SJSA1 (cell line): ENCODE data around the gene ZRANB1. TPM values are rescaled to one million over a fixed set of nuclear protein-coding genes. Genes with fewer than 3 reads are reported as not detected.
A peak's percentile ranks its signal among the peaks of the same experiment; 100 is the strongest.
"Not testable (repeated sequence)": the region's sequence is repeated elsewhere in the genome, so short reads cannot be mapped to it uniquely, and the experiment has no call there.

Source experiments
- DNase-seq, 2 experiments: peaks; one replicate each; pipeline ENCODE4 v3.0.0-alpha.2; 2015 to 2020; ENCODE audit warnings: low spot score in 2 of 2, low read depth in 1 of 2
- H3K27ac ChIP-seq: fragments of 250-450 bp; sonication (Bioruptor Pico); 2 replicates; pipeline ENCODE4 v1.5.1; 2020; ENCODE audit warnings: mild to moderate bottlenecking, moderate library complexity
- H3K27me3 ChIP-seq: fragments of 250-450 bp; sonication (Bioruptor Pico); replicated peaks from 2 replicates; pipeline ENCODE4 v1.5.1; 2020; ENCODE audit warnings: mild to moderate bottlenecking, moderate library complexity
- H3K36me3 ChIP-seq: fragments of 250-450 bp; sonication (Bioruptor Pico); 2 replicates; pipeline ENCODE4 v1.5.1; 2020; ENCODE audit warnings: mild to moderate bottlenecking
- H3K4me1 ChIP-seq: fragments of 250-450 bp; sonication (Bioruptor Pico); replicated peaks from 2 replicates; pipeline ENCODE4 v1.6.1; 2021; ENCODE audit warnings: mild to moderate bottlenecking
- H3K4me3 ChIP-seq: fragments of 250-450 bp; sonication (Bioruptor Pico); 2 replicates; pipeline ENCODE4 v1.5.1; 2020; ENCODE audit warnings: mild to moderate bottlenecking
- H3K9me3 ChIP-seq: fragments of 250-450 bp; sonication (Bioruptor Pico); replicated peaks from 2 replicates; pipeline ENCODE4 v1.5.1; 2020; ENCODE audit warnings: mild to moderate bottlenecking
- total RNA-seq: library from RNA; depleted of rRNA; stranded (reverse); fragments of >200 nt; shearing (Covaris generic); gene quantifications from 2 replicates; pipeline ENCODE4 v1.2.3, GENCODE V29; 2014

The ZRANB1 gene
- total RNA-seq, 1 experiment from 2014 or later, result 27.1 TPM

DNA sequence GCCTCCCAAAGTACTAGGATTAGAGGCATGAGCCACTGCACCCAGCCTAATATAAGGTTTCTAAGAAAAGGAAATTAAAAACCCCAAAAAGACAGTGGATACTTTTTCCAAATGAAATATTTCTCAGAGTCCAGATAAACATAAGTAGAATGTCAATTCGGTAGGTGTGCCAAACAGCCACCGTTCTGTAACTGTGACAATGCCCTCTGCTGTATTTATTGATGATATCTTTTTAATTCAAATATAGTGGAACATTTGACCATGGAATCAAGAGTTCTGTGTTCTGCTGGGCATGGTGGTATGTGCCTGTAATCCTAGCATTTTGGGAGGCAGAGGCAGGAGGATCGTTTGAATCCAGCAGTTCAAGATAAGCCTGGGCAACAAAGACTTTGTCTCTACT, 28.8 kb upstream of the ZRANB1 start:
- Histone ChIP-seq H3K27me3 (no peaks in the 10 kb centered on the region), H3K36me3 (peaks cover 4% of the 10 kb centered on the region; the same call in 1 of the 2 replicates), H3K4me3 (no peak overlapping the region), H3K4me1 (peaks cover 17% of the 10 kb centered on the region), H3K9me3 (no peaks in the 10 kb centered on the region), H3K27ac (no peak overlapping the region)
- DNase-seq, result no peak

DNA sequence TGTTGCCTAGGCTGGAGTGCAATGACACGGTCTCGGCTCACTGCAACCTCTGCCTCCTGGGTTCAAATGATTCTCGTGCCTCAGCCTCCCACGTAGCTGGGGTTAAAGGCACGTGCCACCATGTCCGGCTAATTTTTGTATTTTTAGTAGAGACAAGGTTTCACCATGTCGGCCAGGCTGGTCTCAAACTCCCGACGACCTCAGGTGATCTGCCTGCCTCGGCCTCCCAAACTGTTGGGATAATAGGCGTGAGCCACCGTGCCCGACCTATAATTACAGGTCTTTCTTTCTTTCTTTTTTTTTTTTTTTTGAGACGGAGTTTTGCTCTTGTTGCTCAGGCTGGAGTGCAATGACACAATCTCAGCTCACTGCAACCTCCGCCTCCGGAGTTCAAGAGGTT, 27.5 kb upstream of the ZRANB1 start:
- H3K27ac ChIP-seq, H3K4me3 ChIP-seq, H3K27me3 ChIP-seq, H3K9me3 ChIP-seq, DNase-seq, H3K36me3 ChIP-seq: not testable (repeated sequence)
- peaks cover 25% of the 10 kb centered on the region for H3K4me1 ChIP-seq

GRCh38 chr10:124916098-124916584, 25.8 kb upstream of the ZRANB1 start:
- peaks cover 4% of the 10 kb centered on the region; the same call in 1 of the 2 replicates for H3K36me3 ChIP-seq
- peaks cover 23% of the 10 kb centered on the region for H3K4me1 ChIP-seq
- H3K4me3 ChIP-seq, result peak overlapping the region; percentile 90
- H3K27ac ChIP-seq, result peak overlapping the region; percentile 90
- H3K27me3 ChIP-seq, result no peaks in the 10 kb centered on the region
- H3K9me3 ChIP-seq, result no peaks in the 10 kb centered on the region
- DNase-seq, result no peak

GRCh38 chr10:124916585-124917427, 25.1 kb upstream of the ZRANB1 start:
- DNase-seq, result peak; percentile 96 to 97
- peak overlapping the region; percentile 90 for H3K4me3 ChIP-seq
- peak overlapping the region; percentile 90 for H3K27ac ChIP-seq
- peaks cover 17% of the 10 kb centered on the region for H3K4me1 ChIP-seq
- no peaks in the 10 kb centered on the region for H3K27me3 ChIP-seq
- H3K9me3 ChIP-seq, result no peaks in the 10 kb centered on the region
- peaks cover 4% of the 10 kb centered on the region; the same call in 1 of the 2 replicates for H3K36me3 ChIP-seq

- H3K27ac ChIP-seq, result peak overlapping the region; percentile 58
- no peaks in the 10 kb centered on the region for H3K27me3 ChIP-seq
- H3K9me3 ChIP-seq, result no peaks in the 10 kb centered on the region
- H3K4me1 ChIP-seq, result peaks cover 15% of the 10 kb centered on the region
- peak in 1 of 2 experiments; percentile 57 for DNase-seq
- peaks cover 5% of the 10 kb centered on the region for H3K36me3 ChIP-seq
- H3K4me3 ChIP-seq, result peak overlapping the region; percentile 90
Observed at GRCh38 chr10:124917428-124918190, 24.3 kb upstream of the ZRANB1 start.

GRCh38 chr10:124918191-124918830, 23.6 kb upstream of the ZRANB1 start:
- peak in 1 of 2 experiments; percentile 17 for DNase-seq

GRCh38 chr10:124918906-124919305, 23.0 kb upstream of the ZRANB1 start:
- no peak overlapping the region for H3K4me3 ChIP-seq
- peaks cover 14% of the 10 kb centered on the region for H3K36me3 ChIP-seq
- no peak for DNase-seq
- no peaks in the 10 kb centered on the region for H3K9me3 ChIP-seq
- H3K27me3 ChIP-seq, result no peaks in the 10 kb centered on the region
- H3K4me1 ChIP-seq, result peaks cover 20% of the 10 kb centered on the region
- no peak overlapping the region for H3K27ac ChIP-seq

More at GRCh38 chr10:124918191-124918830, 23.6 kb upstream of the ZRANB1 start:
- Histone ChIP-seq H3K27ac (no peak overlapping the region), H3K4me3 (peak overlapping the region; percentile 90), H3K27me3 (no peaks in the 10 kb centered on the region), H3K9me3 (no peaks in the 10 kb centered on the region), H3K36me3 (peaks cover 12% of the 10 kb centered on the region), H3K4me1 (peaks cover 15% of the 10 kb centered on the region)

GRCh38 chr10:124921261-124921660, 20.7 kb upstream of the ZRANB1 start:
- Histone ChIP-seq H3K27ac (no peak overlapping the region), H3K4me3 (no peak overlapping the region), H3K9me3 (no peaks in the 10 kb centered on the region), H3K4me1 (peaks cover 25% of the 10 kb centered on the region), H3K36me3 (peaks cover 14% of the 10 kb centered on the region), H3K27me3 (no peaks in the 10 kb centered on the region)
- no peak for DNase-seq

DNA sequence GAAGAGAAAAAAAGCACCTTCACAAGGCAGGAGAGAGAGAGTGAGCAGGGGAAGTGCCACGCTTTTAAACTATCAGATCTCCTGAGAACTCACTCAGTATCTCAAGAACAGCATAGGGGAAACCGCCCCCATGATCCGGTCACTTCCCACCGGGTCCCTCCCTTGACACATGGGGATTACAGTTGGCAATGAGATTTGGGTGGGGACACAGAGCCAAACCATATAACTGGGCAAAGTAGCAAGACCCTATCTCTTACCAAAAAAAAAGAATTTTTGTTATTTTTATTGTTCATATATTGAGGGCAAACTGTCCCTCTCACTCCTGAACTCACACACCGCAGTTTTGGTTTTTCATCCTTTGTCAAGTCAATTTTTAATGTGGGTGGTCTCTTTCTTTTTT, 18.2 kb upstream of the ZRANB1 start:
- DNase-seq, result no peak
- peaks cover 17% of the 10 kb centered on the region for H3K4me1 ChIP-seq
- H3K27me3 ChIP-seq, result no peaks in the 10 kb centered on the region
- H3K9me3 ChIP-seq, result no peaks in the 10 kb centered on the region
- peaks cover 13% of the 10 kb centered on the region; the same call in 1 of the 2 replicates for H3K36me3 ChIP-seq
- no peak overlapping the region for H3K4me3 ChIP-seq
- 0 out of 2 replicates have a peak overlapping the region, but pooled peaks have one; percentile 6 for H3K27ac ChIP-seq

- no peaks in the 10 kb centered on the region for H3K27me3 ChIP-seq
- DNase-seq, result no peak
- no peak overlapping the region for H3K4me3 ChIP-seq
- no peaks in the 10 kb centered on the region for H3K9me3 ChIP-seq
- peaks cover 14% of the 10 kb centered on the region for H3K4me1 ChIP-seq
- peaks cover 16% of the 10 kb centered on the region; the same call in 1 of the 2 replicates for H3K36me3 ChIP-seq
- no peak overlapping the region for H3K27ac ChIP-seq
Observed at GRCh38 chr10:124926548-124926947, 15.4 kb upstream of the ZRANB1 start.

GRCh38 chr10:124928087-124928486, 13.8 kb upstream of the ZRANB1 start:
- H3K4me1 ChIP-seq, result peaks cover 14% of the 10 kb centered on the region
- peaks cover 10% of the 10 kb centered on the region; the same call in 1 of the 2 replicates for H3K36me3 ChIP-seq
- DNase-seq, result no peak
- H3K9me3 ChIP-seq, result no peaks in the 10 kb centered on the region
- H3K27ac ChIP-seq, result no peak overlapping the region
- H3K27me3 ChIP-seq, result no peaks in the 10 kb centered on the region
- no peak overlapping the region for H3K4me3 ChIP-seq

DNA sequence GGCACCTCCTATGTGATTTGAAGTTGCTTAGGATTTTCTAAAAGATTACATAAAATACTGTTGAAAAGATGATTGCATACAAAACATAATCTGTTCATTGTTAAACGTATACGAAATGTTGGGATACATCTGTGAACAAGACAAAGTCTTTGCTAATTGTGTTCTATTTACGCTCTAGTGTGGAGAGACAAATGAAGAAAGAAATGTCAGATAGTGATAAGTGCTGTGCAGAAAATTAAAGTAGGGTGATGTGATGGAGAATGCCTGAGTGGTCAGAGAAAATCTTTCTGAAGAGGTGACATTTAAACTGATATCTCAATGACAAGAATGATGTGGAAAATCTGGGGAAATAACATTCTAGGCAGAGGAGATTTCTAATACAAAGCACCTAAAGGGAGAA, 13.4 kb upstream of the ZRANB1 start:
- no peaks in the 10 kb centered on the region for H3K27me3 ChIP-seq
- no peak for DNase-seq
- no peak overlapping the region for H3K4me3 ChIP-seq
- no peak overlapping the region for H3K27ac ChIP-seq
- peaks cover 12% of the 10 kb centered on the region for H3K4me1 ChIP-seq
- H3K36me3 ChIP-seq, result peaks cover 6% of the 10 kb centered on the region; the same call in 1 of the 2 replicates
- no peaks in the 10 kb centered on the region for H3K9me3 ChIP-seq

DNA sequence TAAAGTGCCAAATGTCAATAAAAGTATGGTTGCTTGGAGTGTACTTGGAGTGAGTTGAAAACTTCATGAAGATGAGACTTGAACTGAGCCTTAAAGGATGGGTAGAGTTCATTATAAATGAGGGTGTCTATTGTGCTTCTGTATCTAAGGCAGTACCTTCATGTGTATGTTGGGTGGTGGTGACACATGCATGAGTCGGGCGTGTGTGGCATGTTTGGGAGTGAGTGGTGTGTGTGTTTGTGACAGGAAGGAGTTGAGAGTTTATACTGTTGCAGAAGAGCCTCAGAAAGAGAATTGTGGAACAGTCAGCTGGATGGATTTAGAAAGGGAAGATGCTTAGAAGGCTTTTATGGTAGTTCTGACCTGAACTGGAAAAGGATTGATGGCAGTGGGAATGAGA, 6.0 kb upstream of the ZRANB1 start:
- H3K9me3 ChIP-seq, result no peaks in the 10 kb centered on the region
- no peaks in the 10 kb centered on the region for H3K27me3 ChIP-seq
- H3K4me3 ChIP-seq, result no peak overlapping the region
- no peaks in the 10 kb centered on the region for H3K4me1 ChIP-seq
- no peaks in the 10 kb centered on the region for H3K36me3 ChIP-seq
- H3K27ac ChIP-seq, result no peak overlapping the region
- no peak for DNase-seq
